GM12878 (cell line): Measurements from ENCODE around the gene NID1. TPM values are rescaled to one million over a fixed set of nuclear protein-coding genes. Genes with fewer than 3 reads are reported as not detected.

Experiments used
- BCL11A ChIP-seq: IDR thresholded peaks from 2 replicates; pipeline ENCODE4 v1.6.1; 2011; ENCODE audit warnings: low read depth, low read length
- CBFB ChIP-seq: IDR thresholded peaks from 2 replicates; pipeline ENCODE4 v1.6.1; 2016; ENCODE audit warnings: antibody characterized with exemption, low read depth
- CBX5 ChIP-seq: sonication (generic); IDR thresholded peaks from 2 replicates; pipeline ENCODE4 v1.6.1; 2016; ENCODE audit warnings: low read depth, moderate library complexity, mild to moderate bottlenecking, inconsistent platforms
- CHD1 ChIP-seq: IDR thresholded peaks from 2 replicates; pipeline ENCODE4 v1.6.1; 2012; ENCODE audit warnings: low read depth, low read length, improper control_type of control experiment
- CHD2 ChIP-seq: IDR thresholded peaks from 2 replicates; pipeline ENCODE4 v1.6.1; 2011; ENCODE audit warnings: low read depth, low read length, improper control_type of control experiment, borderline replicate concordance
- EGR1 ChIP-seq, 2 experiments: IDR thresholded peaks; 1 replicate in 1 of 2; 2 replicates in 1 of 2; pipeline ENCODE4 v1.6.1; 2011 to 2012; ENCODE audit warnings: low read depth in 2 of 2, low read length in 2 of 2, borderline replicate concordance in 1 of 2, mild to moderate bottlenecking in 1 of 2, moderate library complexity in 1 of 2
- EP300 ChIP-seq, 2 experiments: fragments of 150-350 bp in 1 of 2; IDR thresholded peaks; 2 replicates each; pipeline ENCODE4 v1.6.1; 2011 to 2012; ENCODE audit warnings: low read depth in 2 of 2, low read length in 2 of 2, borderline replicate concordance in 1 of 2, improper control_type of control experiment in 1 of 2, inconsistent platforms in 1 of 2; ENCODE audit not compliant: control insufficient read depth in 1 of 2
- FOS ChIP-seq: IDR thresholded peaks from 3 replicates; pipeline ENCODE4 v1.6.1; 2011; ENCODE audit warnings: borderline replicate concordance; ENCODE audit not compliant: insufficient read length; ENCODE audit errors: extremely low read depth
- JUNB ChIP-seq: IDR thresholded peaks from 2 replicates; pipeline ENCODE4 v1.6.1; 2016; ENCODE audit warnings: antibody characterized with exemption, mild to moderate bottlenecking
- MEF2B ChIP-seq: fragments of 450-650 bp; IDR thresholded peaks from 2 replicates; pipeline ENCODE4 v1.6.1; 2018; ENCODE audit warnings: mild to moderate bottlenecking, moderate library complexity; ENCODE audit not compliant: partially characterized antibody, poor library complexity, severe bottlenecking
- MTA2 ChIP-seq: fragments of 450-650 bp; IDR thresholded peaks from 2 replicates; pipeline ENCODE4 v1.6.1; 2016; ENCODE audit warnings: low read depth, mild to moderate bottlenecking, moderate library complexity
- MTA3 ChIP-seq: IDR thresholded peaks from 2 replicates; pipeline ENCODE4 v1.6.1; 2012; ENCODE audit warnings: low read length, inconsistent platforms, borderline replicate concordance
- NBN ChIP-seq: fragments of 450-650 bp; IDR thresholded peaks from 2 replicates; pipeline ENCODE4 v1.6.1; 2016
- NRF1 ChIP-seq: conservative IDR thresholded peaks from 2 replicates; pipeline ENCODE4 v1.6.1; 2011; ENCODE audit warnings: mild to moderate bottlenecking, low read depth, low read length, improper control_type of control experiment
- POU2F2 ChIP-seq: IDR thresholded peaks from 3 replicates; pipeline ENCODE4 v1.6.1; 2011; ENCODE audit warnings: low read depth, mild to moderate bottlenecking, low read length, borderline replicate concordance
- RB1 ChIP-seq: fragments of 450-650 bp; formaldehyde crosslinking; IDR thresholded peaks from 2 replicates; pipeline ENCODE4 v1.6.1; 2017; ENCODE audit warnings: mild to moderate bottlenecking, borderline replicate concordance
- REST ChIP-seq: IDR thresholded peaks from 2 replicates; pipeline ENCODE4 v1.6.1; 2012; ENCODE audit warnings: mild to moderate bottlenecking, low read depth, low read length
- SMARCA5 ChIP-seq: fragments of 450-650 bp; IDR thresholded peaks from 2 replicates; pipeline ENCODE4 v1.6.1; 2017; ENCODE audit warnings: mild to moderate bottlenecking
- SP1 ChIP-seq: IDR thresholded peaks from one replicate; pipeline ENCODE4 v1.6.1; 2011; ENCODE audit warnings: low read depth, low read length
- SUZ12 ChIP-seq: fragments of 200-600 bp; sonication (generic); IDR thresholded peaks from one replicate; pipeline ENCODE4 v1.6.1; 2018; ENCODE audit warnings: antibody characterized with exemption, mild to moderate bottlenecking; ENCODE audit not compliant: unreplicated experiment
- TCF12 ChIP-seq: IDR thresholded peaks from 2 replicates; pipeline ENCODE4 v1.6.1; 2011; ENCODE audit warnings: low read depth, mild to moderate bottlenecking, low read length
- TCF7 ChIP-seq: IDR thresholded peaks from 2 replicates; pipeline ENCODE4 v1.6.1; 2014; ENCODE audit warnings: antibody characterized with exemption, borderline replicate concordance
- WRNIP1 ChIP-seq: IDR thresholded peaks from 2 replicates; pipeline ENCODE4 v1.6.1; 2011; ENCODE audit warnings: low read depth, low read length, improper control_type of control experiment, borderline replicate concordance
- ZNF207 ChIP-seq: fragments of 450-650 bp; IDR thresholded peaks from 2 replicates; pipeline ENCODE4 v1.6.1; 2014; ENCODE audit warnings: antibody characterized with exemption, mild to moderate bottlenecking, borderline replicate concordance
- ZNF24 ChIP-seq: fragments of 450-650 bp; IDR thresholded peaks from 2 replicates; pipeline ENCODE4 v1.6.1; 2017; ENCODE audit warnings: antibody characterized with exemption, mild to moderate bottlenecking
- ZSCAN29 ChIP-seq: fragments of 450-650 bp; IDR thresholded peaks from 2 replicates; pipeline ENCODE4 v1.6.1; 2017; ENCODE audit warnings: mild to moderate bottlenecking, moderate library complexity
- polyA plus RNA-seq, 11 experiments: library from polyadenylated mRNA; depleted of rRNA in 4 of 11; unstranded in 6 of 11; stranded (reverse) in 5 of 11; fragments of >200 nt; fragmentation: Nextera tagmentation in 4 of 11; fragmentation: Illumina TruSeq in 1 of 11; extraction: Ambion mirVana in 4 of 11; extraction: Trizol in 1 of 11; gene quantifications; 1 replicate in 1 of 11; 2 replicates in 10 of 11; pipeline versions ENCODE4 v1.2.1 to v1.2.3, GENCODE V29; 2011 to 2016; ENCODE audit warnings: inconsistent platforms in 2 of 11, missing spikeins in 2 of 11, low read depth in 1 of 11
- total RNA-seq, 4 experiments: library from RNA; depleted of rRNA in 3 of 4; stranded (reverse); fragments of >200 nt in 3 of 4; fragmentation: Illumina TruSeq in 1 of 4; extraction: Trizol in 1 of 4; gene quantifications; 2 replicates each; pipeline versions ENCODE4 v1.2.1 to v1.2.3, GENCODE V29; 2013 to 2021
- TF ChIP-seq, protein P1 (sequence below): IDR thresholded peaks from 2 replicates; pipeline ENCODE4 v1.6.1; 2011; ENCODE audit warnings: borderline replicate concordance, low read depth, mild to moderate bottlenecking, moderate library complexity, low read length; ENCODE audit not compliant: insufficient read depth, poor library complexity, severe bottlenecking

NID1 gene
- total and polyA plus RNA-seq, 10 of the 15 experiments (the other 5 are each of a cell fraction or from before 2014, with no cell fraction given) = 4.2 to 25.7 (median 11.3) TPM

DNA sequence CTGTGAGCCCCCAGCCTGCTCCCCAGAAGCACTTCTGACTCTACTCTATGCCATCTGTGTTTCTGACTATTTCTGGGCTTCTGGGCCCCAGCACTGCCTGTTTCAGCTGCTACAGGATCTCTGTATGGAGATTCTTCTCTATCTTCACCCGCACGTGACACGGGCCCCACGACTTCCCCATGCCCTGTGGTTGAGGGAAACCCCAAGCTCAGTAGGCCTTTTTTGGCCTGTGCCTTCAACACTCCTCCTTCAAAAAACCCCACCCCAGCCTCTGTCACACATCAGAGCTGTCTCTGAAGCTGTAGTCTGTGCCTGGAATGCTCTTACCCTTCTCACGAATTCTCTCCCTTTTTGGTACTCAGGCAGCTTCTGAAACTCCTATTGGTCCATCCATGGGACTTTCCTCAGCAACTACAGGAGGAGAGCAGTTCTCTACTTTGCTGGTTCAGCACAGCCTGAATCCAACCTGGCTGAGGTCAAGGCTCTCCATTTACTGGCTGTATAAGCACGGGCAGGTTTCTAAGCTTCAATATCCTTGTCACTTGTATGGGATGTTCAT, 2.0 kb upstream of the NID1 start (continued):
- TF ChIP-seq TCF7 (no peak), BCL11A (peak; percentile 48; the same call in 1 of the 2 replicates), MEF2B (peak; percentile 53), ZNF24 (0 out of 2 replicates have a peak, but pooled peaks have one; percentile 4), RB1 (no peak), FOS (no peak), NBN (peak; percentile 78), TCF12 (peak; percentile 62; the same call in 1 of the 2 replicates), EGR1 (IDR thresholded peaks at IDR 0.05; ENCODE audit: borderline replicate concordance in 1 of 2, low read depth in 2 of 2, low read length in 2 of 2) (no peak), SUZ12 (no peak), CBFB (peak; percentile 86; the same call in 1 of the 2 replicates), EP300 (IDR thresholded peaks at IDR 0.05; ENCODE audit: borderline replicate concordance in 1 of 2, control insufficient read depth in 1 of 2, low read depth in 2 of 2, low read length in 2 of 2) (peak in 1 of 2 experiments; percentile 63; a peak in 2 of 4 replicates), NRF1 (no peak), MTA2 (peak; percentile 51; the same call in 1 of the 2 replicates), CHD1 (no peak), JUNB (no peak), ZSCAN29 (peak; percentile 41; the same call in 1 of the 2 replicates), WRNIP1 (no peak; the same call in 1 of the 2 replicates), ZNF207 (no peak), MTA3 (peak; percentile 56; the same call in 1 of the 2 replicates), CBX5 (peak; percentile 80; the same call in 1 of the 2 replicates), REST (no peak), SMARCA5 (no peak), POU2F2 (peak; percentile 53; the same call in 1 of the 3 replicates), SP1 (no peak), CHD2 (0 out of 2 replicates have a peak, but pooled peaks have one; percentile 48)
- TF ChIP-seq, protein P1, sequence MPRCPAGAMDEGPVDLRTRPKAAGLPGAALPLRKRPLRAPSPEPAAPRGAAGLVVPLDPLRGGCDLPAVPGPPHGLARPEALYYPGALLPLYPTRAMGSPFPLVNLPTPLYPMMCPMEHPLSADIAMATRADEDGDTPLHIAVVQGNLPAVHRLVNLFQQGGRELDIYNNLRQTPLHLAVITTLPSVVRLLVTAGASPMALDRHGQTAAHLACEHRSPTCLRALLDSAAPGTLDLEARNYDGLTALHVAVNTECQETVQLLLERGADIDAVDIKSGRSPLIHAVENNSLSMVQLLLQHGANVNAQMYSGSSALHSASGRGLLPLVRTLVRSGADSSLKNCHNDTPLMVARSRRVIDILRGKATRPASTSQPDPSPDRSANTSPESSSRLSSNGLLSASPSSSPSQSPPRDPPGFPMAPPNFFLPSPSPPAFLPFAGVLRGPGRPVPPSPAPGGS = peak; percentile 80
